Sigmoid colon (tissue), 7 donors: ENCODE results near the gene DSG4. TPM values are rescaled to one million over a fixed set of nuclear protein-coding genes. Genes with fewer than 3 reads are reported as not detected.

Experiments used
- DNase-seq: peaks from one replicate; pipeline ENCODE4 v3.0.0-alpha.2; 2019
- H3K27ac ChIP-seq, 4 donors: fragments of 200-600 bp; sonication (generic); one replicate each; pipeline ENCODE4 v1.5.1; 2016 to 2019; ENCODE audit warnings: mild to moderate bottlenecking in 1 of 4
- H3K27me3 ChIP-seq, 3 donors: fragments of 200-600 bp; sonication (generic); one replicate each; pipeline ENCODE4 v1.5.1; 2019; ENCODE audit warnings: mild to moderate bottlenecking in 1 of 3
- H3K36me3 ChIP-seq, 4 donors: fragments of 200-600 bp; sonication (generic); one replicate each; pipeline ENCODE4 v1.5.1; 2016 to 2019
- H3K4me1 ChIP-seq, 4 donors: fragments of 200-600 bp; sonication (generic); one replicate each; pipeline ENCODE4 v1.5.1; 2017 to 2019
- H3K4me3 ChIP-seq, 4 donors: fragments of 200-600 bp; sonication (generic); one replicate each; pipeline ENCODE4 v1.5.1; 2017 to 2019; ENCODE audit warnings: mild to moderate bottlenecking in 2 of 4, moderate library complexity in 1 of 4
- H3K9me3 ChIP-seq, 4 donors: fragments of 200-600 bp in 3 of 4; sonication (generic) in 3 of 4; one replicate each; pipeline versions ENCODE4 v1.5.1 to v1.6.1; 2013 to 2019
- CTCF ChIP-seq, 4 experiments: fragments of 450-650 bp in 3 of 4; fragments of 200-600 bp in 1 of 4; IDR thresholded peaks; one replicate each; pipeline ENCODE4 v1.5.1; 2016 to 2019; ENCODE audit warnings: antibody characterized with exemption in 4 of 4, mild to moderate bottlenecking in 3 of 4, moderate library complexity in 2 of 4
- EP300 ChIP-seq, 4 donors: sonication (generic); formaldehyde crosslinking; IDR thresholded peaks; one replicate each; pipeline ENCODE4 v1.6.1; 2017; ENCODE audit warnings: antibody characterized with exemption in 4 of 4
- POLR2A ChIP-seq, 2 donors: fragments of 450-650 bp; IDR thresholded peaks; one replicate each; pipeline ENCODE4 v1.6.1; 2016; ENCODE audit warnings: antibody characterized with exemption in 2 of 2, mild to moderate bottlenecking in 2 of 2, moderate library complexity in 2 of 2
- POLR2AphosphoS5 ChIP-seq, 4 donors: sonication (generic); formaldehyde crosslinking; IDR thresholded peaks; one replicate each; pipeline ENCODE4 v1.6.1; 2017; ENCODE audit warnings: antibody characterized with exemption in 4 of 4
- WGBS, 2 donors: extraction: QIAGEN DNeasy Blood & Tissue Kit; methylation state at CpG; one replicate each; pipeline ENCODE4 v1.1.7; 2013; 5-methylcytosine and 5-hydroxymethylcytosine counted together
- intact Hi-C: fragments of 100-400 bp; cut with DNase I; formaldehyde crosslinking; loops from one replicate; pipeline ENCODE4 v1.15.1; 2023
- polyA plus RNA-seq, 3 donors: library from polyadenylated mRNA; stranded (reverse); fragments of 200-250 nt; gene quantifications; one replicate each; pipeline ENCODE4 v1.2.3, GENCODE V29; 2013
- total RNA-seq, 4 donors: library from RNA; depleted of rRNA; stranded (reverse); fragments of >200 nt; gene quantifications; one replicate each; pipeline ENCODE4 v1.1.0, GENCODE V29; 2016
- donor health status: healthy with polysubstance abuse.
- donor health status: Bipolar disorder and iron deficiency.
- donor health status: healthy.

DSG4 gene
- total and polyA plus RNA-seq, 7 donors = 0.09 TPM; not detected in 6

- Histone ChIP-seq H3K4me1 (no peaks in the 10 kb centered on the region), H3K4me3 (no peak overlapping the region), H3K9me3 (no peaks in the 10 kb centered on the region), H3K27ac (no peak overlapping the region), H3K36me3 (no peaks in the 10 kb centered on the region), H3K27me3 (no peaks in the 10 kb centered on the region)
- intact Hi-C loops = no loop called here
- WGBS, 2 donors = 71 to 89% methylated on average over 1 of the region's 1 CpG
- TF ChIP-seq CTCF (IDR thresholded peaks at IDR 0.05) (no peak), EP300 (IDR thresholded peaks at IDR 0.05) (no peak), POLR2AphosphoS5 (IDR thresholded peaks at IDR 0.05) (no peak), POLR2A (IDR thresholded peaks at IDR 0.05) (no peak)
- DNase-seq = no peak
Observed at GRCh38 chr18:31430554-31430953, 54.0 kb downstream of the DSG4 start.

GRCh38 chr18:31432316-31432715, 55.7 kb downstream of the DSG4 start:
- no peak for TF ChIP-seq CTCF (IDR thresholded peaks at IDR 0.05)
- TF ChIP-seq EP300 (IDR thresholded peaks at IDR 0.05) = no peak
- TF ChIP-seq POLR2AphosphoS5 (IDR thresholded peaks at IDR 0.05) = no peak
- no peak for TF ChIP-seq POLR2A (IDR thresholded peaks at IDR 0.05)
- Histone ChIP-seq H3K27me3 (no peaks in the 10 kb centered on the region), H3K4me3 (no peak overlapping the region), H3K4me1 (no peaks in the 10 kb centered on the region), H3K9me3 (no peaks in the 10 kb centered on the region), H3K36me3 (no peaks in the 10 kb centered on the region), H3K27ac (no peak overlapping the region)
- WGBS, 2 donors = 83 to 91% methylated on average over 1 of the region's 1 CpG
- intact Hi-C loops = no loop called here
- DNase-seq = no peak

GRCh38 chr18:31436825-31437224, 60.2 kb downstream of the DSG4 start:
- no peak for TF ChIP-seq EP300 (IDR thresholded peaks at IDR 0.05)
- no peak for TF ChIP-seq POLR2AphosphoS5 (IDR thresholded peaks at IDR 0.05)
- TF ChIP-seq POLR2A (IDR thresholded peaks at IDR 0.05) = no peak
- TF ChIP-seq CTCF (IDR thresholded peaks at IDR 0.05) = no peak
- intact Hi-C loops = no loop called here
- Histone ChIP-seq H3K36me3 (no peaks in the 10 kb centered on the region), H3K27me3 (no peaks in the 10 kb centered on the region), H3K9me3 (no peaks in the 10 kb centered on the region), H3K4me3 (no peak overlapping the region), H3K27ac (no peak overlapping the region), H3K4me1 (no peaks in the 10 kb centered on the region)
- 73 to 82% methylated on average over 3 of the region's 3 CpGs for WGBS, 2 donors
- DNase-seq = no peak

GRCh38 chr18:31438402-31438801, 61.8 kb downstream of the DSG4 start:
- 83 to 85% methylated on average over 2 of the region's 2 CpGs for WGBS, 2 donors
- no peaks in the 10 kb centered on the region for H3K36me3 ChIP-seq
- DNase-seq = no peak
- intact Hi-C loops = no loop called here
- no peaks in the 10 kb centered on the region for H3K27me3 ChIP-seq
- no peak for TF ChIP-seq POLR2A (IDR thresholded peaks at IDR 0.05)
- no peak for TF ChIP-seq CTCF (IDR thresholded peaks at IDR 0.05)
- TF ChIP-seq POLR2AphosphoS5 (IDR thresholded peaks at IDR 0.05) = no peak
- TF ChIP-seq EP300 (IDR thresholded peaks at IDR 0.05) = no peak
- no peak overlapping the region for H3K4me3 ChIP-seq
- H3K4me1 ChIP-seq = no peaks in the 10 kb centered on the region
- no peak overlapping the region for H3K27ac ChIP-seq
- H3K9me3 ChIP-seq = no peaks in the 10 kb centered on the region

- TF ChIP-seq EP300 (IDR thresholded peaks at IDR 0.05) (no peak), POLR2A (IDR thresholded peaks at IDR 0.05) (no peak), POLR2AphosphoS5 (IDR thresholded peaks at IDR 0.05) (no peak), CTCF (IDR thresholded peaks at IDR 0.05) (no peak)
- 87 to 90% methylated on average over 6 of the region's 6 CpGs for WGBS, 2 donors
- H3K9me3 ChIP-seq = no peaks in the 10 kb centered on the region
- no peak overlapping the region for H3K27ac ChIP-seq
- no peak for DNase-seq
- H3K4me3 ChIP-seq = no peak overlapping the region
- intact Hi-C loops = no loop called here
- no peaks in the 10 kb centered on the region for H3K4me1 ChIP-seq
- no peaks in the 10 kb centered on the region for H3K36me3 ChIP-seq
- no peaks in the 10 kb centered on the region for H3K27me3 ChIP-seq
Observed at GRCh38 chr18:31439807-31440325, 63.3 kb downstream of the DSG4 start.
